Measurements from ENCODE around the gene C22orf39. TPM values are rescaled to one million over a fixed set of nuclear protein-coding genes. Genes with fewer than 3 reads are reported as not detected.

C22orf39 gene
- total RNA-seq, 2 experiments from 2014 or later = 31.1 to 36.4 TPM

GRCh38 chr22:19482297-19482696 lies 34.8 kb upstream of the C22orf39 start:
- ATAC-seq (no peak), DNase-seq (no peak)
- CTCF ChIA-PET = no interaction called here
- no peaks in the 10 kb centered on the region for H3K9me3 Mint-ChIP-seq (ENCODE audit: low read depth)
- no peaks in the 10 kb centered on the region for H3K27me3 Mint-ChIP-seq
- H3K4me3 Mint-ChIP-seq = no peak overlapping the region
- H3K27ac Mint-ChIP-seq = no peak overlapping the region
- H3K36me3 Mint-ChIP-seq = peaks cover 33% of the 10 kb centered on the region
- peaks cover 30% of the 10 kb centered on the region for H3K4me1 Mint-ChIP-seq

- ATAC-seq (no peak), DNase-seq (no peak)
- Mint-ChIP-seq H3K4me1 (peaks cover 41% of the 10 kb centered on the region), H3K36me3 (peaks cover 28% of the 10 kb centered on the region), H3K27me3 (no peaks in the 10 kb centered on the region), H3K4me3 (peak overlapping the region; percentile 99), H3K27ac (peak overlapping the region; percentile 98), H3K9me3 (ENCODE audit: low read depth) (no peaks in the 10 kb centered on the region)
- CTCF ChIA-PET = interaction anchor here (1.5 kb wide), 1 partner anchor 337 kb away, joined by 6 read pairs; the partner anchor contains the start of gene ESS2
These were observed 33.3 kb upstream of the C22orf39 start for GRCh38 chr22:19480789-19481188.

- H3K27me3 Mint-ChIP-seq = no peaks in the 10 kb centered on the region
- peak; percentile 2 for ATAC-seq
These were observed 32.7 kb upstream of the C22orf39 start for GRCh38 chr22:19480173-19480568.

GRCh38 chr22:19479355-19480172 lies 32.1 kb upstream of the C22orf39 start, which contains the start of gene CDC45:
Gene CDC45, plus strand, starts transcription at chr22:19479920. Its CDS starts 49 bp downstream, at chr22:19479969.
- CTCF ChIA-PET = interaction anchor here (0.5 to 1.5 kb wide), 6 partner anchors 20 to 335 kb away, joined by 3 to 6 read pairs (median 4); partner anchors contain the start of genes C22orf39, ESS2 and SLC25A1
- H3K4me1 Mint-ChIP-seq = peaks cover 41% of the 10 kb centered on the region
- H3K9me3 Mint-ChIP-seq (ENCODE audit: low read depth) = no peaks in the 10 kb centered on the region
- ATAC-seq (peak; percentile 93), DNase-seq (peak; percentile 98)
- peak within 1 kb of the TSS; percentile 99 for H3K4me3 Mint-ChIP-seq
- H3K36me3 Mint-ChIP-seq = peaks cover 21% of the 10 kb centered on the region
- H3K27ac Mint-ChIP-seq = peak within 1 kb of the TSS; percentile 98
- no peaks in the 10 kb centered on the region for H3K27me3 Mint-ChIP-seq

More at GRCh38 chr22:19480173-19480568, 32.7 kb upstream of the C22orf39 start:
- H3K27ac Mint-ChIP-seq = peak overlapping the region; percentile 98
- peaks cover 26% of the 10 kb centered on the region for H3K36me3 Mint-ChIP-seq
- peak overlapping the region; percentile 99 for H3K4me3 Mint-ChIP-seq
- CTCF ChIA-PET = interaction anchor here (0.5 to 1.5 kb wide), 5 partner anchors 21 to 336 kb away, joined by 3 to 6 read pairs (median 4); partner anchors contain the start of genes C22orf39, ESS2 and SLC25A1
- DNase-seq = no peak
- no peaks in the 10 kb centered on the region for H3K9me3 Mint-ChIP-seq (ENCODE audit: low read depth)
- peaks cover 41% of the 10 kb centered on the region for H3K4me1 Mint-ChIP-seq

GRCh38 chr22:19478901-19479354 lies 31.4 kb upstream of the C22orf39 start, which contains the start of gene UFD1:
Gene UFD1, minus strand, starts transcription at chr22:19479193. Its CDS starts 108 bp downstream, at chr22:19479085.
- peak; percentile 62 for ATAC-seq
- Mint-ChIP-seq H3K4me3 (peak within 1 kb of the TSS; percentile 99), H3K9me3 (ENCODE audit: low read depth) (no peaks in the 10 kb centered on the region), H3K36me3 (peaks cover 18% of the 10 kb centered on the region), H3K27ac (peak within 1 kb of the TSS; percentile 98), H3K4me1 (peaks cover 40% of the 10 kb centered on the region), H3K27me3 (no peaks in the 10 kb centered on the region)
- peak; percentile 88 for DNase-seq
- CTCF ChIA-PET = interaction anchor here (1.0 to 2.7 kb wide), 6 partner anchors 10 to 334 kb away, joined by 3 to 16 read pairs (median 4); partner anchors contain the start of genes C22orf39 and ESS2

- ATAC-seq = no peak
- Mint-ChIP-seq H3K36me3 (peaks cover 18% of the 10 kb centered on the region), H3K27me3 (no peaks in the 10 kb centered on the region), H3K9me3 (ENCODE audit: low read depth) (no peaks in the 10 kb centered on the region), H3K27ac (peak overlapping the region; percentile 98), H3K4me1 (peaks cover 35% of the 10 kb centered on the region), H3K4me3 (peak overlapping the region; percentile 99)
- CTCF ChIA-PET = interaction anchor here (0.8 to 2.7 kb wide), 13 partner anchors 10 to 333 kb away, joined by 3 to 16 read pairs (median 4); partner anchors contain the start of genes ESS2 and HIRA
- peak; percentile 50 for DNase-seq
These were observed 30.8 kb upstream of the C22orf39 start for GRCh38 chr22:19478045-19478900.

- DNase-seq = no peak
- peaks cover 32% of the 10 kb centered on the region for H3K4me1 Mint-ChIP-seq
- no peaks in the 10 kb centered on the region for H3K9me3 Mint-ChIP-seq (ENCODE audit: low read depth)
- CTCF ChIA-PET = interaction anchor here (0.8 to 2.7 kb wide), 14 partner anchors 9 to 333 kb away, joined by 3 to 16 read pairs (median 4); partner anchors contain the start of genes ESS2 and HIRA
- H3K27ac Mint-ChIP-seq = peak overlapping the region; percentile 98
- no peaks in the 10 kb centered on the region for H3K27me3 Mint-ChIP-seq
- peak overlapping the region; percentile 99 for H3K4me3 Mint-ChIP-seq
- H3K36me3 Mint-ChIP-seq = peaks cover 15% of the 10 kb centered on the region
- ATAC-seq = no peak
These were observed 30.0 kb upstream of the C22orf39 start for GRCh38 chr22:19477321-19478044.

GRCh38 chr22:19476023-19476422 lies 28.5 kb upstream of the C22orf39 start:
- H3K4me1 Mint-ChIP-seq = peaks cover 31% of the 10 kb centered on the region
- H3K27ac Mint-ChIP-seq = peak overlapping the region; percentile 32
- no peaks in the 10 kb centered on the region for H3K27me3 Mint-ChIP-seq
- no peak overlapping the region for H3K4me3 Mint-ChIP-seq
- H3K9me3 Mint-ChIP-seq (ENCODE audit: low read depth) = no peaks in the 10 kb centered on the region
- CTCF ChIA-PET = interaction anchor here (1.7 to 2.7 kb wide), 2 partner anchors 296 to 331 kb away, joined by 10 to 16 read pairs; partner anchors contain the start of gene ESS2
- DNase-seq = no peak
- H3K36me3 Mint-ChIP-seq = peaks cover 21% of the 10 kb centered on the region
- ATAC-seq = no peak

- ATAC-seq = no peak
- Mint-ChIP-seq H3K27ac (no peak overlapping the region), H3K9me3 (ENCODE audit: low read depth) (no peaks in the 10 kb centered on the region), H3K4me1 (peaks cover 19% of the 10 kb centered on the region), H3K4me3 (no peak overlapping the region), H3K36me3 (peaks cover 29% of the 10 kb centered on the region), H3K27me3 (no peaks in the 10 kb centered on the region)
- no peak for DNase-seq
- CTCF ChIA-PET = interaction anchor here (1.6 to 2.1 kb wide), 2 partner anchors 81 to 156 kb away, joined by 4 to 11 read pairs; no protein-coding TSS in a partner anchor
These were observed 26.1 kb upstream of the C22orf39 start for GRCh38 chr22:19473578-19473977.

- no peak overlapping the region for H3K4me3 Mint-ChIP-seq
- H3K27me3 Mint-ChIP-seq = no peaks in the 10 kb centered on the region
- peaks cover 12% of the 10 kb centered on the region for H3K4me1 Mint-ChIP-seq
- no peak for ATAC-seq
- no peak for DNase-seq
- CTCF ChIA-PET = interaction anchor here (2.1 kb wide), 1 partner anchor 158 kb away, joined by 11 read pairs; no protein-coding TSS in a partner anchor
- peaks cover 42% of the 10 kb centered on the region for H3K36me3 Mint-ChIP-seq
- H3K27ac Mint-ChIP-seq = no peak overlapping the region
- H3K9me3 Mint-ChIP-seq (ENCODE audit: low read depth) = no peaks in the 10 kb centered on the region
These were observed 24.7 kb upstream of the C22orf39 start for GRCh38 chr22:19472233-19472632.

- no peak for ATAC-seq
- Mint-ChIP-seq H3K36me3 (peaks cover 42% of the 10 kb centered on the region), H3K27ac (no peak overlapping the region), H3K4me1 (peaks cover 8% of the 10 kb centered on the region), H3K9me3 (ENCODE audit: low read depth) (no peaks in the 10 kb centered on the region), H3K27me3 (no peaks in the 10 kb centered on the region), H3K4me3 (no peak overlapping the region)
- no peak for DNase-seq
- CTCF ChIA-PET = no interaction called here
These were observed 24.1 kb upstream of the C22orf39 start for GRCh38 chr22:19471572-19471971.

GRCh38 chr22:19470010-19470409 lies 22.5 kb upstream of the C22orf39 start:
- Mint-ChIP-seq H3K4me3 (no peak overlapping the region), H3K36me3 (peaks cover 51% of the 10 kb centered on the region), H3K27me3 (no peaks in the 10 kb centered on the region), H3K27ac (no peak overlapping the region), H3K4me1 (peaks cover 5% of the 10 kb centered on the region), H3K9me3 (ENCODE audit: low read depth) (no peaks in the 10 kb centered on the region)
- CTCF ChIA-PET = no interaction called here
- DNase-seq = no peak
- ATAC-seq = no peak

Data from activated CD8-positive, alpha-beta memory T cell treated with anti-CD3 and anti-CD28 coated beads, Interleukin-2, amount 10 ng/mL, durations not matched to agents 7 days and 5 days (primary cell).